GM19025 (cell line): ENCODE results near the gene RAB3A.
A peak's percentile ranks its signal among the peaks of the same experiment; 100 is the strongest.

Source experiments
- ATAC-seq: cut with Tn5 transposase; IDR thresholded peaks from one replicate; pipeline ENCODE4 v1.9.1; 2021; ENCODE audit warnings: mild to moderate bottlenecking, low read depth, moderate library complexity; ENCODE audit not compliant: unreplicated experiment

The RAB3A gene

GRCh38 chr19:18203863-18204393, at the start of gene RAB3A:
RAB3A (minus strand) TSS chr19:18204042; CDS start chr19:18202740, 1,302 bp downstream.
- ATAC-seq, result peak; percentile 92

GRCh38 chr19:18253130-18253529, 49.3 kb upstream of the RAB3A start:
- no peak for ATAC-seq

GRCh38 chr19:18252370-18252717, 48.5 kb upstream of the RAB3A start:
- no peak for ATAC-seq

GRCh38 chr19:18251587-18252369, 47.9 kb upstream of the RAB3A start:
- no peak for ATAC-seq

GRCh38 chr19:18249834-18250233, 46.0 kb upstream of the RAB3A start:
- ATAC-seq, result no peak

GRCh38 chr19:18245297-18245696, 41.5 kb upstream of the RAB3A start:
- no peak for ATAC-seq

DNA sequence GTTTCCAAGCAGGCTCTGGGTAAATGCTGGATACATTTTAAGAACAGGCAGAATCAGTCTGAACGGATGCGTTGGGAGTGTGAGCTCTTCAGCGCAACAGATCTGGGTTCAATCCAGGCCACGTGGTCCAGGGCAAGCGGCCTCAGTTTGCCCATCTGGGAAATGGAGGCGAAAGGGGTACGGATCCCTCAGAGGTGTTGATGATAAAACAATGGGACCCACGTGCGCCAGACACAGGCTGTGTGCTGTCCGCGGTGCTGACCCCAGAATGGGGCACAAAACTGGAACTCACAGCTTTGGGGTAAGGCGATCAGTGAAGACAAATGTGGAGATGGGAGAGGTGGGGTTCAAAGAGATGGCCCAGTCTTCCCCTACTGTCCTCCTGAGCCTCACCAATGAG, 35.5 kb upstream of the RAB3A start:
- no peak for ATAC-seq

GRCh38 chr19:18234194-18234593, 30.4 kb upstream of the RAB3A start:
- ATAC-seq, result no peak

GRCh38 chr19:18233224-18233825, 29.5 kb upstream of the RAB3A start:
- ATAC-seq, result no peak

- no peak for ATAC-seq
Observed at GRCh38 chr19:18232540-18233223, 28.8 kb upstream of the RAB3A start.

- no peak for ATAC-seq
Observed at GRCh38 chr19:18231775-18232174, 27.9 kb upstream of the RAB3A start.

- no peak for ATAC-seq
Observed at GRCh38 chr19:18230941-18231734, 27.3 kb upstream of the RAB3A start.

DNA sequence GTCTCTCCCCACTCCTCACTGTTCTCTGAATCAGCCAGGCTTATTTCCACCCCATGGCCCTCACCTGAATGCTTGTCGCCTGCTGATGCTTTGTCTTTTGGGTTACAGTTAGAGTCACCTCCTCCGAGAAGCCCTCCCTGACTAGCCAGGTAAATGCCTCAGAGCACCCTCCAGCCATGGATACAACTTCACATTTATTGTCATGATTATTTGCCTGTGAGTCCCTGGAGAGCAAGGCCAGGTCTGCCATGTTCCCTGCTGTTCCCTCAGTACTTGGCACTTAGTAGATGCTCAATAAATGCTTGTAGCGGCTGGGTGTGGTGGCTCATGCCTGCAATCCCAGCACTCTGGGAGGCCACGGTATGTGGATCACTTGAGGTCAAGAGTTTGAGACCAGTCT, 26.1 kb upstream of the RAB3A start:
- no peak for ATAC-seq

DNA sequence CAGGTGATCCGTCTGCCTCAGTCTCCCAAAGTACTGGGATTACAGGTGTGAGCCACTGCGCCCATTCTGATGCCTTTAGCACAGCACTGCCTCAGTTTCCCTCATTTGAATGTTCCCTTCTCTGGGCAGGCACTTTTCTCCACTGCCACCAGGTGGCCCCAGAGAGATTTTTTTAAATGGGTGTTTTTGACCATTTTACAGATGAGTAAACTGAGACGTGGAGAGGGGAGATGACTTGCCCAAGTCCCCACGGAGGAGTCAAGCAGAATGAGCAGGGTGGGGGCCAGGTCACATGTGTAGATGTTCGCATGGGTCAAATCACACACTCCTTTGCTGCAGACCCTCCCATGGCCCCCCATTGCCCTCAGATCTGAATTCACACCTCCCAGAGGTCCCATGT, 25.6 kb upstream of the RAB3A start:
- ATAC-seq, result no peak

GRCh38 chr19:18227781-18228271, 24.0 kb upstream of the RAB3A start:
- ATAC-seq, result no peak

DNA sequence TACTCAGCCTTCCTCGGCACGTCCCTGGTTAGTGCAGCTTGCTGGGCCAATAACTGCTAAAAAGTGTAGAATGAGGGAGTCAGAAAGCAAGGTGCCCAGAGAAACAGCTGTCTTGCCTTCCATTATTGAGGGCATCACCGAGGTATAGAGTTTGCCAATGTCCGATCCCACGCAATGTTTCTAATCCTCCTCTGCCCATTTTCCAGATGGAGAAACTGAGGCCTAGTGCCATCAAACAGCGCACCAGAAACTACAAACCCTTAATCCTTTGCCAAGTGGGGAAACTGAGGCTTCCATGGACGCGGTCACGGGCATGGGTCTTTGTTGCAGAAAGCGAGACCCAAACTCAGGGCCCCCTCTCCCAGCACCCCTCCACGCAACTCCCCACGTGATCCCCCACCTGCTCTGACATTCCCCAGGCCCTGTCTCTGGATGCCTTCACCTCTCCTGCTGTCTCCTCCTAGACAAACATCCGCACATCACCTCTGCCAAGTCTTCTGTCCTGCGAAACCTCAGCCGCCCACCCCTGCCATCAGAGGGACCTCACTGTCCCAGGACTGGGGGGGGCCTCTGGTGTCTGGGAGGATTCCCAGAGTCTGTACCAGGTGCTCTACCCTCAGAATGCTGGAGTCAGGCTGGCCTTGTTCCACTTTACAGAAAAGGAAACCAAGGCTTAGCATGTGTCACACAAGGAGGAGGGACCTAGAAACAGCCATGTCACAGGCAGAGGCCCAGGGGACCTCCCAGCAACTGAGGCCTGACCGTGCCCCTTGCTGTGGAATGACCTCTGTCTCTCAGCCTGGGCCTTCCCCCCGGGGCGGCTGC, 23.3 kb upstream of the RAB3A start:
- no peak for ATAC-seq

GRCh38 chr19:18225702-18226468, 22.0 kb upstream of the RAB3A start, which contains the start of gene PDE4C:
PDE4C (minus strand) TSS chr19:18226438; CDS start chr19:18226415, 23 bp downstream.
- ATAC-seq, result no peak

- no peak for ATAC-seq
Observed at GRCh38 chr19:18225355-18225701, 21.5 kb upstream of the RAB3A start.
